OCI-LY1 (cell line): ENCODE results near the gene CTH.

Source experiments
- H2AFZ ChIP-seq: fragments of 200-600 bp; sonication (generic), shearing (Covaris generic); 2 replicates; pipeline ENCODE4 v1.6.0; 2014; ENCODE audit warnings: antibody characterized with exemption, mild to moderate bottlenecking, low read length
- H3F3A ChIP-seq: fragments of 200-600 bp; sonication (generic), shearing (Covaris generic); 2 replicates; pipeline ENCODE4 v1.6.0; 2014; ENCODE audit warnings: mild to moderate bottlenecking, antibody characterized with exemption, low read length, moderate library complexity; ENCODE audit not compliant: insufficient read depth
- H3K27ac ChIP-seq: fragments of 200-600 bp; sonication (generic); 2 replicates; pipeline ENCODE4 v1.5.1; 2014; ENCODE audit warnings: low read length, mixed run types, mild to moderate bottlenecking, low read depth; ENCODE audit not compliant: poor library complexity, severe bottlenecking
- H3K27me3 ChIP-seq: fragments of 200-600 bp; sonication (generic); 2 replicates; pipeline ENCODE4 v1.6.0; 2014; ENCODE audit warnings: antibody characterized with exemption, mild to moderate bottlenecking, low read length, moderate library complexity; ENCODE audit not compliant: insufficient read depth
- H3K36me3 ChIP-seq: fragments of 200-600 bp; sonication (generic); 2 replicates; pipeline ENCODE4 v1.6.1; 2014; ENCODE audit warnings: mild to moderate bottlenecking, antibody characterized with exemption, low read length, moderate library complexity, mixed read lengths; ENCODE audit not compliant: insufficient read depth
- H3K4me1 ChIP-seq: fragments of 200-600 bp; sonication (generic); 2 replicates; pipeline ENCODE4 v1.5.1; 2014; ENCODE audit warnings: mild to moderate bottlenecking, low read length, moderate library complexity; ENCODE audit not compliant: insufficient read depth, severe bottlenecking
- H3K4me2 ChIP-seq: fragments of 200-600 bp; sonication (generic), shearing (Covaris generic); 2 replicates; pipeline ENCODE4 v1.6.1; 2014; ENCODE audit warnings: low read length
- H3K4me3 ChIP-seq: fragments of 200-600 bp; sonication (generic); 2 replicates; pipeline ENCODE4 v1.5.1; 2014; ENCODE audit warnings: low read length, low read depth, mild to moderate bottlenecking, mixed read lengths; ENCODE audit not compliant: poor library complexity, severe bottlenecking
- H3K79me2 ChIP-seq: fragments of 200-600 bp; shearing (Covaris generic); 2 replicates; pipeline ENCODE4 v1.6.1; 2016; ENCODE audit warnings: mixed run types, low read length, mixed read lengths; ENCODE audit not compliant: insufficient read depth
- H3K9ac ChIP-seq: fragments of 200-600 bp; sonication (generic), shearing (Covaris generic); 2 replicates; pipeline ENCODE4 v1.6.1; 2014; ENCODE audit warnings: mild to moderate bottlenecking, low read length, mixed read lengths
- H3K9me2 ChIP-seq: fragments of 200-600 bp; sonication (generic), shearing (Covaris generic); 2 replicates; pipeline ENCODE4 v1.6.1; 2014; ENCODE audit warnings: low read depth, mild to moderate bottlenecking, low read length, mixed read lengths
- H3K9me3 ChIP-seq: fragments of 200-600 bp; shearing (Covaris generic); 2 replicates; pipeline ENCODE4 v1.6.1; 2014; ENCODE audit warnings: low read length, mixed read lengths
- H4K20me1 ChIP-seq: fragments of 200-600 bp; sonication (generic), shearing (Covaris generic); 2 replicates; pipeline ENCODE4 v1.6.0; 2016; ENCODE audit warnings: mild to moderate bottlenecking, low read length; ENCODE audit not compliant: insufficient read depth
- EZH2 ChIP-seq: fragments of 200-600 bp; sonication (generic), shearing (Covaris generic); IDR thresholded peaks from 2 replicates; pipeline ENCODE4 v1.8.0; 2017; ENCODE audit warnings: borderline replicate concordance, mixed run types, mild to moderate bottlenecking, antibody characterized with exemption, low read length, moderate library complexity, mixed read lengths
- TF ChIP-seq, protein P1 (sequence below): fragments of 200-600 bp; sonication (generic), shearing (Covaris generic); IDR thresholded peaks from 2 replicates; pipeline ENCODE4 v1.5.1; 2017; ENCODE audit warnings: mild to moderate bottlenecking, antibody characterized with exemption, low read length, moderate library complexity, mixed read lengths

CTH gene

GRCh38 chr1:70396607-70397006, 14.5 kb upstream of the CTH start:
- Histone ChIP-seq H3K36me3 (no peaks in the 10 kb centered on the region), H3K4me3 (no peak overlapping the region), H3K4me1 (no peaks in the 10 kb centered on the region), H3K27ac (no peak overlapping the region), H3F3A (no peaks in the 10 kb centered on the region), H4K20me1 (no peaks in the 10 kb centered on the region), H2AFZ (no peak overlapping the region), H3K9me2 (no peaks in the 10 kb centered on the region), H3K9ac (no peak overlapping the region), H3K9me3 (no peaks in the 10 kb centered on the region), H3K4me2 (no peak overlapping the region), H3K27me3 (no peaks in the 10 kb centered on the region), H3K79me2 (no peaks in the 10 kb centered on the region)
- no peak for TF ChIP-seq EZH2
- TF ChIP-seq, protein P1, sequence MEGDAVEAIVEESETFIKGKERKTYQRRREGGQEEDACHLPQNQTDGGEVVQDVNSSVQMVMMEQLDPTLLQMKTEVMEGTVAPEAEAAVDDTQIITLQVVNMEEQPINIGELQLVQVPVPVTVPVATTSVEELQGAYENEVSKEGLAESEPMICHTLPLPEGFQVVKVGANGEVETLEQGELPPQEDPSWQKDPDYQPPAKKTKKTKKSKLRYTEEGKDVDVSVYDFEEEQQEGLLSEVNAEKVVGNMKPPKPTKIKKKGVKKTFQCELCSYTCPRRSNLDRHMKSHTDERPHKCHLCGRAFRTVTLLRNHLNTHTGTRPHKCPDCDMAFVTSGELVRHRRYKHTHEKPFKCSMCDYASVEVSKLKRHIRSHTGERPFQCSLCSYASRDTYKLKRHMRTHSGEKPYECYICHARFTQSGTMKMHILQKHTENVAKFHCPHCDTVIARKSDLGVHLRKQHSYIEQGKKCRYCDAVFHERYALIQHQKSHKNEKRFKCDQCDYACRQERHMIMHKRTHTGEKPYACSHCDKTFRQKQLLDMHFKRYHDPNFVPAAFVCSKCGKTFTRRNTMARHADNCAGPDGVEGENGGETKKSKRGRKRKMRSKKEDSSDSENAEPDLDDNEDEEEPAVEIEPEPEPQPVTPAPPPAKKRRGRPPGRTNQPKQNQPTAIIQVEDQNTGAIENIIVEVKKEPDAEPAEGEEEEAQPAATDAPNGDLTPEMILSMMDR: no peak

- no peak overlapping the region for H3K9ac ChIP-seq
- H3F3A ChIP-seq: no peaks in the 10 kb centered on the region
- H2AFZ ChIP-seq: no peak overlapping the region
- no peak overlapping the region for H3K4me3 ChIP-seq
- H3K4me2 ChIP-seq: no peak overlapping the region
- H3K9me2 ChIP-seq: no peaks in the 10 kb centered on the region
- H3K4me1 ChIP-seq: no peaks in the 10 kb centered on the region
- H3K27ac ChIP-seq: no peak overlapping the region
- H3K27me3 ChIP-seq: no peaks in the 10 kb centered on the region
- no peaks in the 10 kb centered on the region for H3K79me2 ChIP-seq
- TF ChIP-seq, protein P1: no peak
- TF ChIP-seq EZH2: no peak
- no peaks in the 10 kb centered on the region for H4K20me1 ChIP-seq
- H3K9me3 ChIP-seq: no peaks in the 10 kb centered on the region
- H3K36me3 ChIP-seq: no peaks in the 10 kb centered on the region
These were observed 14.1 kb upstream of the CTH start for GRCh38 chr1:70397013-70397412.

DNA sequence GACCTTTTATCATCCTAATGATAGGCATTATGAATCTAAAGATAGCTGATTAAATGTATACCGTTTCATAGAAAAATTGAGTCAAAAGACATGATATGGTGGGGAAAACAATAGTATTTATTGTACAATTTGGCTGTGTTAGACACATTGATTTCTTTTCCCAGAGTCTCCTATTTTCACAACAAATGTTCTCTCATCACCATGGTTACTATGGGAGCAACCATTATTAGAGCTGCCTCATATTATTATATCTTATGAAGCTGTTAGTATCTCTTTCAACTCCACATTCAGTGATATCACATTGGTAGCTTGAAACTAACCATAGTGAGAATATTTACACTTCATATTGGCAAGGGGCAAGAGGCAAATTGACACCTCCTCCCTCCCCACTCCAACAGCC, 10.7 kb upstream of the CTH start:
- H3F3A ChIP-seq: no peaks in the 10 kb centered on the region
- no peak for TF ChIP-seq EZH2
- TF ChIP-seq, protein P1: no peak
- H3K9me3 ChIP-seq: no peaks in the 10 kb centered on the region
- no peak overlapping the region for H3K4me3 ChIP-seq
- H3K4me2 ChIP-seq: no peak overlapping the region
- no peaks in the 10 kb centered on the region for H3K4me1 ChIP-seq
- no peak overlapping the region for H2AFZ ChIP-seq
- no peaks in the 10 kb centered on the region for H3K27me3 ChIP-seq
- no peak overlapping the region for H3K27ac ChIP-seq
- no peaks in the 10 kb centered on the region for H3K9me2 ChIP-seq
- no peaks in the 10 kb centered on the region for H4K20me1 ChIP-seq
- H3K9ac ChIP-seq: no peak overlapping the region
- no peaks in the 10 kb centered on the region for H3K36me3 ChIP-seq
- no peaks in the 10 kb centered on the region for H3K79me2 ChIP-seq
